Sigmoid colon (tissue), 4 donors: Measurements from ENCODE around the gene PRKCQ.

Experiments used
- CTCF ChIP-seq, 4 experiments: fragments of 450-650 bp in 3 of 4; fragments of 200-600 bp in 1 of 4; IDR thresholded peaks; one replicate each; pipeline ENCODE4 v1.5.1; 2016 to 2019; ENCODE audit warnings: antibody characterized with exemption in 4 of 4, mild to moderate bottlenecking in 3 of 4, moderate library complexity in 2 of 4
- EP300 ChIP-seq, 4 donors: sonication (generic); formaldehyde crosslinking; IDR thresholded peaks; one replicate each; pipeline ENCODE4 v1.6.1; 2017; ENCODE audit warnings: antibody characterized with exemption in 4 of 4
- POLR2AphosphoS5 ChIP-seq, 4 donors: sonication (generic); formaldehyde crosslinking; IDR thresholded peaks; one replicate each; pipeline ENCODE4 v1.6.1; 2017; ENCODE audit warnings: antibody characterized with exemption in 4 of 4

- TF ChIP-seq CTCF (IDR thresholded peaks at IDR 0.05) (no peak), EP300 (IDR thresholded peaks at IDR 0.05) (no peak), POLR2AphosphoS5 (IDR thresholded peaks at IDR 0.05) (no peak)
Measured at GRCh38 chr10:6411436-6411835, 168.6 kb downstream of the PRKCQ start.
